Natural killer cell (primary cell): ENCODE results near the gene RELCH. TPM values are rescaled to one million over a fixed set of nuclear protein-coding genes. Genes with fewer than 3 reads are reported as not detected.

ENCODE experiments used
- ATAC-seq, 3 donors: fragments of 150-1000 bp in 2 of 3; fragments of 200-7000 bp in 1 of 3; cut with Tn5 transposase; 1 replicate in 1 of 3; 2 replicates in 2 of 3; pipeline ENCODE4 v1.10.0; 2021; ENCODE audit warnings: mild to moderate bottlenecking in 2 of 3, moderate library complexity in 2 of 3
- DNase-seq, 2 donors: peaks; one replicate each; pipeline versions ENCODE4 v3.0.0 to v3.0.0-alpha.2; 2013 to 2021; ENCODE audit warnings: mixed read lengths in 1 of 2
- H3K27ac ChIP-seq: one replicate; pipeline ENCODE4 v1.5.1; 2013; ENCODE audit warnings: mild to moderate bottlenecking, low read length
- H3K27me3 ChIP-seq: one replicate; pipeline ENCODE4 v1.6.1; 2013; ENCODE audit warnings: low read length; ENCODE audit not compliant: control insufficient read depth, insufficient read depth
- H3K36me3 ChIP-seq: one replicate; pipeline ENCODE4 v1.6.1; 2013; ENCODE audit warnings: low read length; ENCODE audit not compliant: control insufficient read depth, insufficient read depth
- H3K4me1 ChIP-seq: one replicate; pipeline ENCODE4 v1.6.1; 2013; ENCODE audit warnings: low read length; ENCODE audit not compliant: control insufficient read depth, insufficient read depth
- H3K4me3 ChIP-seq: one replicate; pipeline ENCODE4 v1.5.1; 2013; ENCODE audit warnings: low read length
- H3K9me3 ChIP-seq: one replicate; pipeline ENCODE4 v1.6.1; 2013; ENCODE audit warnings: low read length; ENCODE audit not compliant: control insufficient read depth, insufficient read depth
- H3K27ac Mint-ChIP-seq, 2 donors: one replicate each; pipeline ENCODE4 v1.8.0; 2022; ENCODE audit warnings: mild to moderate bottlenecking in 2 of 2, mixed read lengths in 2 of 2, moderate library complexity in 1 of 2
- H3K27me3 Mint-ChIP-seq, 2 donors: one replicate each; pipeline ENCODE4 v1.8.0; 2022; ENCODE audit warnings: low read depth in 2 of 2, mixed read lengths in 2 of 2
- H3K36me3 Mint-ChIP-seq: one replicate; pipeline ENCODE4 v1.8.0; 2022; ENCODE audit warnings: mixed read lengths
- H3K4me1 Mint-ChIP-seq, 2 donors: one replicate each; pipeline ENCODE4 v1.8.0; 2022; ENCODE audit warnings: mixed read lengths in 2 of 2
- H3K4me3 Mint-ChIP-seq: one replicate; pipeline ENCODE4 v1.8.0; 2022; ENCODE audit warnings: mild to moderate bottlenecking, moderate library complexity, mixed read lengths
- H3K9me3 Mint-ChIP-seq, 2 donors: one replicate each; pipeline ENCODE4 v1.8.0; 2022; ENCODE audit warnings: mixed read lengths in 2 of 2
- WGBS: methylation state at CpG from one replicate; pipeline ENCODE4 v1.1.7; 2013; ENCODE audit warnings: missing lambda C conversion rate; ENCODE audit not compliant: insufficient coverage; 5-methylcytosine and 5-hydroxymethylcytosine counted together
- intact Hi-C: fragments of 100-400 bp; cut with micrococcal nuclease; formaldehyde crosslinking; loops from one replicate; pipeline ENCODE4 v1.14.2; 2022
- total RNA-seq, 4 donors: library from RNA; stranded (reverse); fragments of 120-200 nt in 1 of 4; gene quantifications; one replicate each; pipeline versions ENCODE4 v1.2.3 to v1.2.4, GENCODE V29; 2013 to 2022
- TF ChIP-seq, protein P1 (sequence below): fragments of 200-600 bp; IDR thresholded peaks from one replicate; pipeline ENCODE4 v1.8.0; 2022; ENCODE audit warnings: antibody characterized with exemption

The RELCH gene
- total RNA-seq, 3 donors from 2014 or later (not counting 1 experiment from before 2014, with no cell fraction given): 60.1 to 69.9 (median 63.9) TPM

DNA sequence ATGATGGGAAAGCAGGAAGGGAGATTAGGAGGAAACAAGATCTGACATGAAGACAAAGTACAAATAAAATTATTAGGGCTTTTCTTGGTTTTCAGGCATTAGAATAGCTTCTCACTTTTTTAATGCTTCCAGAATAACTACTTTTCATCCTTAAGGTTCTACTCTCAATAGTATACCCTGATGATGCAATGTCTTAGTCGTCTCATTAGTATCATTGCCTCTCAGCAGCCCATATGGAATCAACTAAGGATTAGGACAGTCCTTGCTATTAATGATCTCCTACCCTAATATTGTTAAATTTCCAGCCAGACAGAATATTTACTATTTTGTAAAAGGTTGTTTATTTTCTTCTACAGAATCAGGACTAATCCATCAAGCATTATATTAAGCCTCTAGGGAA, 55.9 kb downstream of the RELCH start:
- Histone ChIP-seq H3K4me1 (no peaks in the 10 kb centered on the region), H3K27ac (no peak overlapping the region), H3K36me3 (peaks cover 35% of the 10 kb centered on the region), H3K9me3 (no peaks in the 10 kb centered on the region), H3K4me3 (no peak overlapping the region), H3K27me3 (no peaks in the 10 kb centered on the region)
- Mint-ChIP-seq H3K9me3 (no peaks in the 10 kb centered on the region), H3K4me3 (no peak overlapping the region), H3K27me3 (no peaks in the 10 kb centered on the region), H3K27ac (no peak overlapping the region), H3K36me3 (no peaks in the 10 kb centered on the region), H3K4me1 (no peaks in the 10 kb centered on the region)
- 81% methylated on average over 1 of the region's 1 CpG for WGBS
- TF ChIP-seq, protein P1, sequence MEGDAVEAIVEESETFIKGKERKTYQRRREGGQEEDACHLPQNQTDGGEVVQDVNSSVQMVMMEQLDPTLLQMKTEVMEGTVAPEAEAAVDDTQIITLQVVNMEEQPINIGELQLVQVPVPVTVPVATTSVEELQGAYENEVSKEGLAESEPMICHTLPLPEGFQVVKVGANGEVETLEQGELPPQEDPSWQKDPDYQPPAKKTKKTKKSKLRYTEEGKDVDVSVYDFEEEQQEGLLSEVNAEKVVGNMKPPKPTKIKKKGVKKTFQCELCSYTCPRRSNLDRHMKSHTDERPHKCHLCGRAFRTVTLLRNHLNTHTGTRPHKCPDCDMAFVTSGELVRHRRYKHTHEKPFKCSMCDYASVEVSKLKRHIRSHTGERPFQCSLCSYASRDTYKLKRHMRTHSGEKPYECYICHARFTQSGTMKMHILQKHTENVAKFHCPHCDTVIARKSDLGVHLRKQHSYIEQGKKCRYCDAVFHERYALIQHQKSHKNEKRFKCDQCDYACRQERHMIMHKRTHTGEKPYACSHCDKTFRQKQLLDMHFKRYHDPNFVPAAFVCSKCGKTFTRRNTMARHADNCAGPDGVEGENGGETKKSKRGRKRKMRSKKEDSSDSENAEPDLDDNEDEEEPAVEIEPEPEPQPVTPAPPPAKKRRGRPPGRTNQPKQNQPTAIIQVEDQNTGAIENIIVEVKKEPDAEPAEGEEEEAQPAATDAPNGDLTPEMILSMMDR: no peak
- intact Hi-C loops: no loop called here
- DNase-seq: no peak
- no peak for ATAC-seq

DNA sequence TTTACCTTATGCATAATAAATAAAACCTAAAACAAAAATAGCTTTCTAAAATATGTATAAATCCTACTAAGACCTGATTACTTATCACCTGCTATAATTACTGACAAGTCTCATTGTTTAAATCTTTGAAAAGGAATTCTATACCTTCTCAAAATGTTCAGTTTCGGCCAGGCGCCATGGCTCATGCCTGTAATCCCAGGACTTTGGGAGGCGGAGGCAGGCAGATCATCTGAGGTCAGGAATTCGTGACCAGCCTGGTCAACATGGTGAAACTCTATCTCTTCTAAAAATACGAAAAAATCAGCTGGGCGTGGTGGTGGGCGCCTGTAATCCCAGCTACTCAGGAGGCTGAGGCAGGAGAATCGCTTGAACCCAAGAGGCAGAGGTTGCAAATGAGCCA, 58.1 kb downstream of the RELCH start:
- Histone ChIP-seq H3K9me3 (no peaks in the 10 kb centered on the region), H3K4me1 (no peaks in the 10 kb centered on the region), H3K27ac (no peak overlapping the region), H3K27me3 (no peaks in the 10 kb centered on the region), H3K4me3 (no peak overlapping the region), H3K36me3 (peaks cover 29% of the 10 kb centered on the region)
- no peak for ATAC-seq
- Mint-ChIP-seq H3K9me3 (no peaks in the 10 kb centered on the region), H3K27ac (no peak overlapping the region), H3K27me3 (no peaks in the 10 kb centered on the region), H3K4me1 (no peaks in the 10 kb centered on the region), H3K4me3 (no peak overlapping the region), H3K36me3 (no peaks in the 10 kb centered on the region)
- intact Hi-C loops: no loop called here
- 97% methylated on average over 8 of the region's 8 CpGs for WGBS
- no peak for DNase-seq
- TF ChIP-seq, protein P1: no peak

DNA sequence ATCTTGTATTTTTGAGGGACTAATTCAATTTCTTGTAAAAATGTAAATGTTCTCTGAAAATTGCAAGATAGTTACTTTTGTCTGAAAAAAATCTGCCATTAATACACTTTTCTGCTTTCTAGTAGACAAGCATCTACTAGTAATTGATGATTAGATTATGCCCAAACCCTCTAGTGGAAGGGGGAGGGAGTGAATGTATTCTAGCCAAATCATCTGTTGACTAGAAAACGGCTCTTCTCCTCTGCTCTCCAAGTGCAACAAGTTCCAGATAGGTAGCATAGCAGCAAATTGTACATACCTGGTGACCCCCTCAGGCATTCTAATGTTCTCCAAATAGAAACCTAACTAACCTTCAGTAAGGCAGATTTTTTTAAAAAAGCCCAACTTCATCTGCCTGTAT, 58.6 kb downstream of the RELCH start:
- intact Hi-C loops: no loop called here

DNA sequence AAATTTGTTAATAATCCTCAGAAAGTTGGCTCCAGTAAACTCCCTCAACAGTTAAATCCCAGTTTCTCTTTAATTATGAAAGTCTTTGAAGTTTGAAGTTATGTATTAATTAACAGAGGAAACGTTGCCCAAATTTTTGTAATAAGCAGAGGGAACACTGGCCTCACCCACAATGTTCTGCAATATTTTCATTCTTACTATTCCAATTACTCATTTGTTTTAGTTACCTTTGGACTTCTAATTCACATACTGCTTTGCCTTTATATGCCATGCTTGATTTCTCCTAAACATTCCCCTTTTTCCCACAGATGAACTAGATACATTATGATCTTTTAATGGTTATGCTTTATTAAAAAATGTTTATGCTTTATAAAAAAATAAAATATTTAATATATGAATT, 61.3 kb downstream of the RELCH start:
- intact Hi-C loops: no loop called here
- Mint-ChIP-seq H3K27me3 (no peaks in the 10 kb centered on the region), H3K27ac (no peak overlapping the region), H3K36me3 (no peaks in the 10 kb centered on the region), H3K9me3 (no peaks in the 10 kb centered on the region), H3K4me3 (no peak overlapping the region), H3K4me1 (no peaks in the 10 kb centered on the region)
- Histone ChIP-seq H3K4me3 (no peak overlapping the region), H3K27ac (no peak overlapping the region), H3K4me1 (no peaks in the 10 kb centered on the region), H3K9me3 (no peaks in the 10 kb centered on the region), H3K27me3 (no peaks in the 10 kb centered on the region), H3K36me3 (peaks cover 37% of the 10 kb centered on the region)
- 100% methylated on average over 1 of the region's 1 CpG for WGBS
- no peak for ATAC-seq
- DNase-seq: no peak
- TF ChIP-seq, protein P1: no peak

More for the DNA sequence above, 58.6 kb downstream of the RELCH start:
- H3K27ac ChIP-seq: no peak overlapping the region
- Mint-ChIP-seq H3K9me3 (no peaks in the 10 kb centered on the region), H3K4me1 (no peaks in the 10 kb centered on the region), H3K27me3 (no peaks in the 10 kb centered on the region), H3K36me3 (no peaks in the 10 kb centered on the region), H3K4me3 (no peak overlapping the region), H3K27ac (no peak overlapping the region)
- TF ChIP-seq, protein P1: no peak
- no peaks in the 10 kb centered on the region for H3K9me3 ChIP-seq
- H3K4me3 ChIP-seq: no peak overlapping the region
- ATAC-seq (no peak), DNase-seq (no peak)
- no peaks in the 10 kb centered on the region for H3K4me1 ChIP-seq
- 75% methylated on average over 1 of the region's 1 CpG for WGBS
- peaks cover 32% of the 10 kb centered on the region for H3K36me3 ChIP-seq
- H3K27me3 ChIP-seq: no peaks in the 10 kb centered on the region
